Testis (tissue), 3 donors: Measurements from ENCODE around the gene PCCA. TPM values are rescaled to one million over a fixed set of nuclear protein-coding genes. Genes with fewer than 3 reads are reported as not detected.

Experiments
- DNase-seq: peaks from one replicate; pipeline ENCODE4 v3.0.0-alpha.2; 2019
- H3K27ac ChIP-seq, 2 donors: fragments of 200-600 bp; sonication (generic); one replicate each; pipeline ENCODE4 v1.5.1; 2019
- H3K27me3 ChIP-seq: fragments of 200-600 bp; sonication (generic); one replicate; pipeline ENCODE4 v1.5.1; 2019
- H3K36me3 ChIP-seq: fragments of 200-600 bp; sonication (generic); one replicate; pipeline ENCODE4 v1.5.1; 2017; ENCODE audit warnings: low read depth; ENCODE audit errors: missing control alignments
- H3K4me1 ChIP-seq: fragments of 200-600 bp; sonication (generic); one replicate; pipeline ENCODE4 v1.5.1; 2019
- H3K4me3 ChIP-seq, 2 donors: fragments of 200-600 bp; sonication (generic); one replicate each; pipeline ENCODE4 v1.5.1; 2017 to 2019
- H3K9me3 ChIP-seq: fragments of 200-600 bp; sonication (generic); one replicate; pipeline ENCODE4 v1.5.1; 2017
- CTCF ChIP-seq, 3 experiments: fragments of 450-650 bp in 2 of 3; fragments of 200-600 bp in 1 of 3; sonication (generic) in 1 of 3; IDR thresholded peaks; one replicate each; pipeline ENCODE4 v1.5.1; 2016 to 2019; ENCODE audit warnings: antibody characterized with exemption in 3 of 3, mild to moderate bottlenecking in 2 of 3, moderate library complexity in 1 of 3
- POLR2A ChIP-seq: fragments of 450-650 bp; IDR thresholded peaks from one replicate; pipeline ENCODE4 v1.6.1; 2017; ENCODE audit warnings: antibody characterized with exemption, mild to moderate bottlenecking, moderate library complexity
- whole genome bisulfite sequencing, 2 donors: methylation state at CpG; one replicate each; pipeline ENCODE4 v1.1.5; 2018; 5-methylcytosine and 5-hydroxymethylcytosine counted together
- intact Hi-C: fragments of 100-400 bp; cut with DNase I; formaldehyde crosslinking; loops from one replicate; pipeline ENCODE4 v1.15.1; 2023; ENCODE audit warnings: low total_unique reads
- polyA plus RNA-seq: library from polyadenylated mRNA; stranded (reverse); fragments of 350-450 nt; fragmentation: Illumina TruSeq; extraction: RNeasy Lipid Tissue Mini Kit (QIAGEN cat#74804); gene quantifications from one replicate; pipeline ENCODE4 v1.2.3, GENCODE V29; 2014; ENCODE audit warnings: low read depth, low replicate concordance; ENCODE audit not compliant: insufficient read depth
- total RNA-seq, 2 donors: library from RNA; depleted of rRNA; stranded (reverse); fragments of >200 nt; gene quantifications; one replicate each; pipeline ENCODE4 v1.2.3, GENCODE V29; 2016

Gene PCCA
- total and polyA plus RNA-seq, 3 donors from 2014 or later = 17.9 to 56.2 (median 39.2) TPM

- Histone ChIP-seq H3K4me1 (no peaks in the 10 kb centered on the region), H3K36me3 (no peaks in the 10 kb centered on the region), H3K27ac (no peak overlapping the region), H3K27me3 (no peaks in the 10 kb centered on the region), H3K4me3 (no peak overlapping the region), H3K9me3 (no peaks in the 10 kb centered on the region)
- no peak for TF ChIP-seq CTCF (IDR thresholded peaks at IDR 0.05)
- no peak for TF ChIP-seq POLR2A
- WGBS, 2 donors = 82 to 90% methylated on average over 4 of the region's 4 CpGs
- DNase-seq = no peak
- intact Hi-C loops = no loop called here
Measured at GRCh38 chr13:100344544-100344943, 255.7 kb downstream of the PCCA start.

- 45 to 71% methylated on average over 3 of the region's 3 CpGs for WGBS, 2 donors
- H3K27ac ChIP-seq = no peak overlapping the region
- no peak overlapping the region for H3K4me3 ChIP-seq
- H3K4me1 ChIP-seq = no peaks in the 10 kb centered on the region
- no peaks in the 10 kb centered on the region for H3K36me3 ChIP-seq
- intact Hi-C loops = no loop called here
- TF ChIP-seq CTCF (IDR thresholded peaks at IDR 0.05) (no peak), POLR2A (no peak)
- no peaks in the 10 kb centered on the region for H3K9me3 ChIP-seq
- no peak for DNase-seq
- no peaks in the 10 kb centered on the region for H3K27me3 ChIP-seq
Measured at GRCh38 chr13:100347968-100348367, 259.1 kb downstream of the PCCA start.

- Histone ChIP-seq H3K4me1 (no peaks in the 10 kb centered on the region), H3K36me3 (no peaks in the 10 kb centered on the region), H3K4me3 (no peak overlapping the region), H3K27ac (no peak overlapping the region), H3K9me3 (no peaks in the 10 kb centered on the region), H3K27me3 (no peaks in the 10 kb centered on the region)
- WGBS, 2 donors = 72 to 76% methylated on average over 3 of the region's 3 CpGs
- no peak for DNase-seq
- intact Hi-C loops = no loop called here
- TF ChIP-seq POLR2A (no peak), CTCF (IDR thresholded peaks at IDR 0.05) (no peak)
Measured at GRCh38 chr13:100349594-100349993, 260.7 kb downstream of the PCCA start.

- Histone ChIP-seq H3K4me1 (no peaks in the 10 kb centered on the region), H3K36me3 (no peaks in the 10 kb centered on the region), H3K4me3 (no peak overlapping the region), H3K27ac (no peak overlapping the region), H3K9me3 (no peaks in the 10 kb centered on the region), H3K27me3 (no peaks in the 10 kb centered on the region)
- no peak for DNase-seq
- no peak for TF ChIP-seq CTCF (IDR thresholded peaks at IDR 0.05)
- TF ChIP-seq POLR2A = no peak
- intact Hi-C loops = no loop called here
Measured at GRCh38 chr13:100350601-100351000, 261.7 kb downstream of the PCCA start.

GRCh38 chr13:100356426-100356825 lies 267.5 kb downstream of the PCCA start:
- H3K4me1 ChIP-seq = no peaks in the 10 kb centered on the region
- no peaks in the 10 kb centered on the region for H3K36me3 ChIP-seq
- H3K27ac ChIP-seq = no peak overlapping the region
- intact Hi-C loops = no loop called here
- WGBS, 2 donors = 74 to 90% methylated on average over 1 of the region's 1 CpG
- TF ChIP-seq CTCF (IDR thresholded peaks at IDR 0.05) (no peak), POLR2A (no peak)
- H3K9me3 ChIP-seq = no peaks in the 10 kb centered on the region
- H3K4me3 ChIP-seq = no peak overlapping the region
- H3K27me3 ChIP-seq = no peaks in the 10 kb centered on the region
- no peak for DNase-seq
